Spleen (tissue), 11 donors: ENCODE results near the gene ERN2. TPM values are rescaled to one million over a fixed set of nuclear protein-coding genes. Genes with fewer than 3 reads are reported as not detected.

Source experiments
- DNase-seq: peaks from one replicate; pipeline ENCODE4 v3.0.0-alpha.2; 2020
- H3K27ac ChIP-seq, 8 donors: fragments of 200-600 bp; sonication (generic) in 7 of 8; 1 replicate in 4 of 8; 2 replicates in 4 of 8; pipeline versions ENCODE4 v1.5.0 to v1.8.0; 2016 to 2021; ENCODE audit warnings: inconsistent platforms in 4 of 8, mild to moderate bottlenecking in 4 of 8, moderate library complexity in 1 of 8
- H3K27me3 ChIP-seq, 7 donors: fragments of 200-600 bp; sonication (generic) in 6 of 7; replicated peaks in 1 of 7; 1 replicate in 4 of 7; 2 replicates in 3 of 7; pipeline versions ENCODE4 v1.5.0 to v1.8.0; 2016 to 2021; ENCODE audit warnings: inconsistent platforms in 3 of 7, mild to moderate bottlenecking in 1 of 7
- H3K36me3 ChIP-seq, 6 donors: fragments of 200-600 bp; sonication (generic) in 5 of 6; 1 replicate in 4 of 6; 2 replicates in 2 of 6; pipeline versions ENCODE4 v1.5.0 to v1.8.0; 2016 to 2021; ENCODE audit warnings: inconsistent platforms in 2 of 6
- H3K4me1 ChIP-seq, 6 donors: fragments of 200-600 bp; sonication (generic) in 5 of 6; 1 replicate in 3 of 6; 2 replicates in 3 of 6; pipeline versions ENCODE4 v1.5.0 to v1.8.0; 2016 to 2021; ENCODE audit warnings: inconsistent platforms in 3 of 6
- H3K4me3 ChIP-seq, 8 donors: fragments of 200-600 bp; sonication (generic) in 7 of 8; 1 replicate in 4 of 8; 2 replicates in 4 of 8; pipeline versions ENCODE4 v1.5.0 to v1.8.0; 2016 to 2021; ENCODE audit warnings: inconsistent platforms in 4 of 8, mild to moderate bottlenecking in 4 of 8, moderate library complexity in 2 of 8
- H3K9me3 ChIP-seq, 8 donors: fragments of 200-600 bp; sonication (generic) in 7 of 8; 1 replicate in 4 of 8; 2 replicates in 4 of 8; pipeline versions ENCODE4 v1.5.0 to v1.8.0; 2016 to 2021; ENCODE audit warnings: inconsistent platforms in 4 of 8
- CTCF ChIP-seq, 11 experiments: fragments of 200-600 bp in 7 of 11; fragments of 450-650 bp in 4 of 11; sonication (generic) in 4 of 11; IDR thresholded peaks in 8 of 11; conservative IDR thresholded peaks in 3 of 11; 1 replicate in 7 of 11; 2 replicates in 4 of 11; pipeline versions ENCODE4 v1.4.0 to v1.8.0; 2016 to 2021; ENCODE audit warnings: antibody characterized with exemption in 11 of 11, inconsistent platforms in 4 of 11, mild to moderate bottlenecking in 1 of 11
- POLR2A ChIP-seq, 3 donors: fragments of 450-650 bp; IDR thresholded peaks; one replicate each; pipeline ENCODE4 v1.5.1; 2017; ENCODE audit warnings: antibody characterized with exemption in 3 of 3, mild to moderate bottlenecking in 1 of 3
- POLR2AphosphoS5 ChIP-seq, 3 donors: sonication (generic); formaldehyde crosslinking; IDR thresholded peaks; one replicate each; pipeline ENCODE4 v1.5.1; 2017; ENCODE audit warnings: antibody characterized with exemption in 3 of 3
- WGBS, 5 donors: extraction: QIAGEN DNeasy Blood & Tissue Kit in 3 of 5; methylation state at CpG; one replicate each; pipeline versions ENCODE4 v1.1.5 to v1.1.7; 2013 to 2018; 5-methylcytosine and 5-hydroxymethylcytosine counted together
- intact Hi-C: fragments of 100-400 bp; cut with DNase I; formaldehyde crosslinking; loops from one replicate; pipeline ENCODE4 v1.15.0; 2023; ENCODE audit warnings: low total_unique reads
- polyA plus RNA-seq, 3 donors: library from polyadenylated mRNA; stranded (reverse); fragments of 200-250 nt; gene quantifications; one replicate each; pipeline ENCODE4 v1.2.1, GENCODE V29; 2013
- total RNA-seq, 7 donors: library from RNA; depleted of rRNA in 3 of 7; stranded (reverse); fragments of >200 nt in 3 of 7; fragmentation: NEBNext Ultra II Directional in 4 of 7; extraction: Animal tissue kit (Norgen Biotek cat#: 25700) in 4 of 7; gene quantifications; one replicate each; pipeline versions ENCODE4 v1.1.0 to v1.2.1, GENCODE V29; 2016 to 2021
- donor health status: healthy with polysubstance abuse.
- donor health status: DM: no; HTN: no; CAD: no; lungs with moderate emphysema.
- donor health status: DM: no; HTN: no; CAD: no.
- donor health status: Bipolar disorder and iron deficiency.
- donor health status: healthy.
- donor health status: DM: no; HTN: no; CAD: no.
- donor health status: DM: yes; HTN: yes; CAD: no.

Gene ERN2
- total and polyA plus RNA-seq, 10 donors = 0.05 TPM; not detected in 9

- H3K27me3 ChIP-seq = peaks cover 0 to 43% (median 0%) of the 10 kb centered on the region in 7 donors
- peaks cover 0 to 28% (median 23%) of the 10 kb centered on the region in 8 donors for H3K9me3 ChIP-seq
- WGBS, 5 donors = 79 to 87% (median 86%) methylated on average over 4 of the region's 4 CpGs
- intact Hi-C loops = no loop called here
- no peak overlapping the region for H3K27ac ChIP-seq
- no peaks in the 10 kb centered on the region for H3K36me3 ChIP-seq
- no peaks in the 10 kb centered on the region for H3K4me1 ChIP-seq
- no peak for TF ChIP-seq CTCF (IDR thresholded peaks at IDR 0.05 in 8 of 11, conservative IDR thresholded peaks at IDR 0.05 in 3 of 11)
- TF ChIP-seq POLR2A (IDR thresholded peaks at IDR 0.05) = no peak
- no peak for TF ChIP-seq POLR2AphosphoS5 (IDR thresholded peaks at IDR 0.05)
- H3K4me3 ChIP-seq = no peak overlapping the region
- DNase-seq = peak; percentile 47
These were observed 6.6 kb downstream of the ERN2 start for GRCh38 chr16:23706439-23706838.

- TF ChIP-seq POLR2A (IDR thresholded peaks at IDR 0.05) (no peak), CTCF (IDR thresholded peaks at IDR 0.05 in 8 of 11, conservative IDR thresholded peaks at IDR 0.05 in 3 of 11) (no peak), POLR2AphosphoS5 (IDR thresholded peaks at IDR 0.05) (no peak)
- DNase-seq = peak; percentile 7
- H3K27me3 ChIP-seq = peaks cover 0 to 38% (median 0%) of the 10 kb centered on the region in 7 donors
- WGBS, 5 donors = 78 to 97% (median 84%) methylated on average over 2 of the region's 2 CpGs
- intact Hi-C loops = no loop called here
- H3K9me3 ChIP-seq = peaks cover 0 to 27% (median 23%) of the 10 kb centered on the region in 8 donors
- H3K36me3 ChIP-seq = no peaks in the 10 kb centered on the region
- no peak overlapping the region for H3K27ac ChIP-seq
- H3K4me3 ChIP-seq = no peak overlapping the region
- no peaks in the 10 kb centered on the region for H3K4me1 ChIP-seq
These were observed 7.5 kb downstream of the ERN2 start for GRCh38 chr16:23705517-23705902.

GRCh38 chr16:23704772-23705516 is 8.1 kb downstream of the ERN2 start:
- intact Hi-C loops = no loop called here
- no peak overlapping the region for H3K4me3 ChIP-seq
- H3K36me3 ChIP-seq = no peaks in the 10 kb centered on the region
- peaks cover 0 to 21% (median 18%) of the 10 kb centered on the region in 8 donors for H3K9me3 ChIP-seq
- 86 to 89% (median 89%) methylated on average over 19 to 22 of the region's 22 CpGs for WGBS, 5 donors
- DNase-seq = peak; percentile 50
- peaks cover 0 to 41% (median 0%) of the 10 kb centered on the region in 7 donors for H3K27me3 ChIP-seq
- TF ChIP-seq POLR2AphosphoS5 (IDR thresholded peaks at IDR 0.05) = no peak
- no peak for TF ChIP-seq POLR2A (IDR thresholded peaks at IDR 0.05)
- no peak for TF ChIP-seq CTCF (IDR thresholded peaks at IDR 0.05 in 8 of 11, conservative IDR thresholded peaks at IDR 0.05 in 3 of 11)
- H3K4me1 ChIP-seq = no peaks in the 10 kb centered on the region
- H3K27ac ChIP-seq = no peak overlapping the region

- TF ChIP-seq POLR2A (IDR thresholded peaks at IDR 0.05) (no peak), POLR2AphosphoS5 (IDR thresholded peaks at IDR 0.05) (no peak), CTCF (IDR thresholded peaks at IDR 0.05 in 8 of 11, conservative IDR thresholded peaks at IDR 0.05 in 3 of 11) (no peak)
- intact Hi-C loops = no loop called here
- no peak for DNase-seq
These were observed 10.1 kb downstream of the ERN2 start for GRCh38 chr16:23702951-23703350.

More at GRCh38 chr16:23702951-23703350, 10.1 kb downstream of the ERN2 start:
- H3K27ac ChIP-seq = no peak overlapping the region
- H3K27me3 ChIP-seq = peaks cover 0 to 37% (median 0%) of the 10 kb centered on the region in 7 donors
- H3K4me3 ChIP-seq = no peak overlapping the region
- peaks cover 0 to 7% (median 6%) of the 10 kb centered on the region in 8 donors for H3K9me3 ChIP-seq
- H3K4me1 ChIP-seq = peaks cover 0 to 7% (median 0%) of the 10 kb centered on the region in 6 donors
- WGBS, 5 donors = 60 to 68% (median 62%) methylated on average over 2 of the region's 2 CpGs
- no peaks in the 10 kb centered on the region for H3K36me3 ChIP-seq
